Left renal cortex interstitium (tissue), 4 donors: ENCODE results near the gene SNRPD3. TPM values are rescaled to one million over a fixed set of nuclear protein-coding genes. Genes with fewer than 3 reads are reported as not detected.
"Not testable (repeated sequence)": the region's sequence is repeated elsewhere in the genome, so short reads cannot be mapped to it uniquely, and the experiment has no call there.

Source experiments
- DNase-seq, 4 donors: peaks; one replicate each; pipeline ENCODE4 v3.0.0-alpha.2; 2013; ENCODE audit warnings: low read depth in 4 of 4, low spot score in 2 of 4, missing footprints in 1 of 4
- polyA plus RNA-seq, 4 donors: library from polyadenylated mRNA; unstranded; fragments of 120-200 nt; gene quantifications; one replicate each; pipeline ENCODE4 v1.2.1, GENCODE V29; 2013; ENCODE audit not compliant: insufficient read length in 4 of 4

Gene SNRPD3
- polyA plus RNA-seq, 4 donors: 186 to 229 (median 196) TPM

DNA sequence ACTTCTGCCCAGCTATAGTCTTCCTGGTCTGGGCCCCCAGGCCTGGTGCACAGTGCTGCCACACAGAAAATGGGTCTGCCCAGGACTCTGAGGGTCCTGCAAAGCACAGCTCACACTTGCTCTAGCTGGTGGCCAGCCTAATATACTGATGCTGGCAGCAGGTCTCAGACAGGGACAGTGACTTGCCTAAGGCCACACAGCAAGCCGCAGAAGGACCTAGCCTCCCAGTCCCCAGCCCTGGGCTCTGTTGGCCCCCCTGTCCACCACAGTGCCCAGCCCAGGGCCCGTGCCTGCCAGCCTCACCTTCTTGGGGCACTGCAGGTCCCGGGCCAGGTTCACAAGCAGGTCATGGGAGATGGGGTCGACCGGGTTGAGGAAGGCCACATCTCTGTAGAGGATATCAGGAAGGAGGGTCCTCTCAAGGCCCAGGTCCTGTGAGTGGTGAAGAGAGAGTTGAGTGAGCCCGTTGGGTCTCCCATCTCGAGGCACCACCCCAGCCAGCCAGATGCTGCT, 33.8 kb downstream of the SNRPD3 start:
- no peak for DNase-seq

DNA sequence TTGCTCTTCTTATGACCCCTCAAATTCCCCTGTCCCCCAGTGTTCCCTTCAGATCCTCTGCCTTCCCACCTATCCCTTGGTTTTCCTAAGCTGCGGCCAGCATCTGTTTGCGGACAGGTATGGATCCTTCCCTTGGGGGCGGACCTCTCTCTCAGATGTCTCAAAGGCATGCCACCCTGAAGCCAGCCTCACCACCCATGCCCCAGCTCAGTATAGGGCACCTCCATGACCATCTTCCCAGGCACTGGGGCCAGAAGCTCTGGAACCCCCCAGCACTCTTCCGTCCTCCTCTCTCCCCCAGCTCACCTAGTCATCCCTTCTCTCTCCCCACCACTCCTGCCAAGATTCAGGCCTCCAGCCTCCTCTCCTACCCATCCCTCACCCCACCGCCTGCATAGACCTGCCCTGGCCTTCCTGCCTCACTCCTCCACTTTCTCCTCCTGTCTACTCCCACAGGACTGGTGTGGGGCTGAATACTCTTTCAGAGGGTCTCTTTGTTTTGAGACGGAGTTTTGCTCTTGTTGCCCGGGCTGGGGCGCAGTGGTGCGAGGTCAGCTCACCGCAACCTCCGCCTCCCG, 34.9 kb downstream of the SNRPD3 start:
- no peak for DNase-seq

GRCh38 chr22:24591286-24591830, 35.6 kb downstream of the SNRPD3 start:
- DNase-seq: no peak

DNA sequence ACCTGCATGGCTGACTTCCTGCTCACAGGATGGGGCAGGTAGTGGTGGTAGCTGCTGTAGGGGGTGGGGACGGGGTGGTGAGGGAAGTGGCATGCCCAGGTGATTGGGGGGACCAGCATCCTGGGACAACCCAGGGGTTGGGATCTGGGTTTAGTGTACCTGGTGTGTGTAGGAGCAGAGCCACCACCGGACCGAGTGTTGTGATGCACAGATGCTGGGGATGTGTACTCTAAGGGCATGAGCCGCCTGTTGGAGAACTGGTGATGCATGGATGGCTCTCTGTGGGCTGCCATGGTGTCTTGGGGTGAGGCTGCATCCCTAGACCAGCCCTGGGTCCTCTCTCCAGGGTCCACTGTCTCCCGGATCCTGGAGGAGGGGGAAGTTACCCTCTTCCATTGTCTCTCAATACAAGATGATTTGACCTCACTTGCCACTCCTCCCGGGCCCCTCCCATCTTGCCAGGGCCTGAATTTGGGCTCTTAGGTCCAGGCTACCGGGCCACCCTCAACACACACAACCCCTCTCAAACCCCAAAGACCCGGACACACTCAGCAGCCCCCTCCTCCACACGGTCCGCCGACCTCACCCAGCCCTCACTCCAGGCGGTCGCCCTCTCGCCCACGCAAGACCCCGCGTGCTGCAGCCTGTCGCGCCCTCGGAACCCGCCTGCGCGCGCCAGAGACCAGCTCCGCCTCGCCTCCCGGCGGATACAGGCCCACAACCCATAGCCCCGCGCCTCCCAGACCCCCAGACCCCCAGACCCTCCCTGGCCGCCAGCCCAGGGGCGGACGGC, 36.5 kb downstream of the SNRPD3 start:
- no peak for DNase-seq

GRCh38 chr22:24592851-24593558, 37.2 kb downstream of the SNRPD3 start, which contains the start of gene LRRC75B:
Gene LRRC75B, minus strand, starts transcription at chr22:24593073. Its CDS starts 34 bp downstream, at chr22:24593039.
- DNase-seq: peak in 3 of 4 donors; percentile 62 to 75 (median 69)

DNA sequence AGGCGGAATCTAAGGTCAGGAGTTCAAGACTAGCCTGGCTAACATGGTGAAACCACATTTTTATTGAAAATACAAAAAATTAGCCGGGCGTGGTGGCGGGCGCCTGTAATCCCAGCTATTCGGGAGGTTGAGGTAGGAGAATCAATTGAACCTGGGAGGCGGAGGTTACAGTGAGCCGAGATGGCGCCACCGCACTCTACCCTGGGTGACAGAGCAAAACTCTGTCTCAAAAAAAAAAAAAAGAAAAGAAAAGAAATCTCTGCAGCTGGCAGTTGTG, 37.7 kb downstream of the SNRPD3 start:
- DNase-seq: not testable (repeated sequence)

DNA sequence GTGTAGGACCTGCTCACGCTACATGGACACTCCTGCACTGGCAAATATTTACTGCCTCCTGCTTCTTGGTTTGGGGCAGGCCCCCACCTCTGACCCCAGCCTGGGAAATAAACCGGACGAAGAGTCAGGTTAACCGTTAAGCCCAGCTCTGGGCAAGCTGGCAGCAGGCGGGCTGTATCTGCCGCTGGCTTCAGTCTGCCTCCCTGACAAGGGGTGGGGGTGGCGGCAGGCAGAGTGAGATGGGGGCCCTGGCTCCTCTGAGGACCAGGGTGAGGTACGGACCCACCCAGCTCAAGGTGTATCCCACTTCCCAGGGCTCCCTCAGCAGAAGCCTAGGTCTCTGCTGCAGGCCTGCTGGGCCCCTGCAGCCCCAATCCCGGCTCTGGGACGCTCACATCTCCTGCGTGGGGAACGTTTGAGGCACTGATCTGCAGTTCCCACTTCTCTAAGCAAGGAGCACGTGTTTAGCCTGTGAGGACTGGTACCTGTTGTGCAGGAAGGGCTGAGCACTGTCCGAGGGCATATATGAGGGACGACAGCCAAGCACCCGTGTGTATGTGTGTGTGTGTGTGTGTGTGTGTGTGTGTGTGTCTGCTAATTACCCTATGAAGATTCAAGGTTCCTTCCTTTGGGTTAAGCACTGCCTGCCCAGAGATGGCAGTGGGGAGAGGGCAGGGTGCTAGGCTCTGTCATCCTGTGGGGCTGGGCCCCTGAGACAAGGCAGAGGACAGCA, 38.2 kb downstream of the SNRPD3 start:
- no peak for DNase-seq

- DNase-seq: no peak
These were observed 38.8 kb downstream of the SNRPD3 start for GRCh38 chr22:24594569-24595120.

GRCh38 chr22:24595228-24595627, 39.4 kb downstream of the SNRPD3 start:
- no peak for DNase-seq

DNA sequence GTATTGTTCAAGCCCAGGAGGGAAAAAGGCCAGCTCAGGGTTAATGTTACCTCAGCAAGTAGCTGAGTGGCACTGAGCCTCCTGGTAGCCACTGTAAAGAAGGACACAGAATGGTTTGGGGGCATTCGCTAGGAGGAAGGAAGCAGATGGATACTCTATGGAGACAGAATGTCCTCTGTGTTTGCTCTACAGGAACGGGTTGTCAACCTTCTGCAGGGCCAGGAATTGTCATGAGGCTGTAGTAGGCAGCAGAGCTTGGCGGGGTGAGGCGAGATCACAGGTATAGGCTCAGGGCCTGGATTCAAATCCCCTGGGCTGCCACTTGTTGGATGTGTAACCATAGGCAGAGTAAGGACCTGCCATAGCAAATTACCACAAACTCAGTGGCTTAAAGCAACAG, 40.1 kb downstream of the SNRPD3 start:
- DNase-seq: no peak

DNA sequence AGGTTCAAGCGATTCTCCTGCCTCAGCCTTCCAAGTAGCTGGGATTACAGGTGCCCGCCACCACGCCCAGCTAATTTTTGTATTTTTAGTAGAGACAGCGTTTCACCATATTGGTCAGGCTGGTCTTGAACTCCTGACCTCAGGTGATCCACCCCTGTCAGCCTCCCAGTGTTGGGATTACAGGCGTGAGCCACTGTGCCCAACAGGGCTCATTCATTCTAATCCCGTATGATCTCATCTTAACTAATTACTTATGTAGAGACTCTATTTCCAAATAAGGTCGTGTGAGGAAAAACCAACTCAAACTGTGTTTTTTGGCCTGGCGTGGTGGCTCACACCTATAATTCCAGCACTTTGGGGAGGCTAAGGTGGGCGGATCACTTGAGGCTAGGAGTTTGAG, 41.3 kb downstream of the SNRPD3 start:
- not testable (repeated sequence) for DNase-seq

DNA sequence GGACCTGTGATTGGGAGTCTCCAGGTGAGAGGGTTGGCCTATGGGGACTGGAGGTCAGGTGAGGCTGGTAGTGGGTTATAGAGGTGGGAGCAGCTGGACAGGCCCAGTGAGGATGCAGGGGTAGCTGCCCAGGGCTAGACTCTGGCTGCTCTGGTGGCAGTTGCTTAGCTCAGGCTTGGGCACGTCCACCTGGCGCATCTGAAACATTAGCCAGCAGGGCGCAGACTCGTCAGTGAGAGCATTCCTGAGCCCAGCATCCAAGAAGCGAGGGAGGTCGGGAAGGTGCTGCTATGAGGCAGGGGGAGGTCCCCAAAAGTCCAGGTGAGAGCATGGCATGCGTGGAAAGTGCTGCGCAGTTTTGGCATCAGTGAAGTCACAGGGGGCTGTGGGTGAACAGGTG, 43.7 kb downstream of the SNRPD3 start:
- DNase-seq: no peak

GRCh38 chr22:24599958-24600715, 44.3 kb downstream of the SNRPD3 start:
- DNase-seq: not testable (repeated sequence)

DNA sequence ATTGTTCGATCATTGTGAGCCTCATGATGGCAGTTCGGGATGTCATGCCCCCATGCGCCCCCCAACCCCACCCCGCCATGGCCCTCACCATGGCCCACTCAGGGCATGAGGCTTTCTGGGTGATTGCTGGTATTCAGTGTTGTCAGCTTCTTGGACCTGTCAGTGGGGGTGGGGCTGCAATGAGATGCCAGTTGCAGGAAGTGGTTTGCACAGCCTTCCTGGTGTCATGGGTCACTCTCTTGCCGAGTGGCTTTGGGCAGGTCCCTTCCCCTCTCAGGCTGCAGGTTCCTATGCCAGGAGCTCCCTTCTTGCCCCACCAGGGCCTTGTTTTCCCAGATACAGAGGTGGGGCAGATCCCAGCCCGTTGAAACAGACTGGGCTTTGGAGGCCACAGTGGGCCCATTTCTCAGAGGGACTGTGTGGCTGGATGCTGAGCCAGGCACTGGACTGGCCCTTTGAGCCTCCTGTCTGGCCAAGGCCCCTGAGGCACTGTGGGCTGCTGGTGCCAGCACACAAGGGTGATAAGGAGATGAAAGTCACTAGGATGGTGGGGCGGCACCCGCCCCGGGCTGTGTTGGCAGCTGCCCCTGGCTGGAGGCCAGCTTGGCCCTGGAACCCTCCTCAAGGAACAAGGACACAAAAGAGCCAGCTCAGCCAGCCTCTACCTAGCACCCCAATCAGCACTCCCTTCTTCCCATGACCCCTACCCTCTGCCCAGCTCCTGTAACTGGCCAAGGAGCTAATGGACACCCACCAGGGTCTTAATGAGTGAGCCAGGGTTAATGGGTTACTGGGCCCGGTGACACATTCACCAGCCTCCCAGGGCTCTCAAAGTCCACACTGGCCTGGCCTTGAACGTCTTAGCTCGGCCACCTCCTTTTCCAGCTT, 45.7 kb downstream of the SNRPD3 start:
- DNase-seq: no peak

GRCh38 chr22:24602105-24602749, 46.4 kb downstream of the SNRPD3 start:
- DNase-seq: not testable (repeated sequence)

GRCh38 chr22:24602847-24603769, 47.3 kb downstream of the SNRPD3 start, which contains the start of gene GGT1:
Gene GGT1, plus strand, starts transcription at chr22:24603193. Its CDS starts 7,889 bp downstream, at chr22:24611082.
- DNase-seq: not testable (repeated sequence)
